A549 (cell line): ENCODE measurements around the gene ARHGEF6. TPM values are rescaled to one million over a fixed set of nuclear protein-coding genes. Genes with fewer than 3 reads are reported as not detected.

Experiments
- ATAC-seq, 2 experiments: fragments of 200-7000 bp in 1 of 2; fragments of >200 bp in 1 of 2; cut with Nextera tagmentation in 1 of 2; cut with Tn5 transposase in 1 of 2; 3 replicates each; pipeline versions ENCODE4 v1.8.0 to v1.9.1; 2018 to 2020; ENCODE audit warnings: mild to moderate bottlenecking in 1 of 2, moderate library complexity in 1 of 2
- CTCF ChIA-PET: fragments of 300-600 bp; sonication (Branson Sonifier 250); formaldehyde crosslinking; extraction: SDS; loops from one replicate; lab custom pipeline; 2021; ENCODE audit warnings: antibody characterized with exemption, inconsistent platforms; lab: Yijun Ruan, JAX
- POLR2A ChIA-PET: fragments of 350-600 bp; formaldehyde crosslinking; extraction: SDS; loops from one replicate; lab custom pipeline; 2021; ENCODE audit warnings: antibody characterized with exemption, inconsistent platforms; lab: Yijun Ruan, JAX
- DNase-seq, 2 experiments: peaks; one replicate each; pipeline versions ENCODE4 v3.0.0 to v3.0.0-alpha.2; 2011 to 2016; ENCODE audit warnings: low read depth in 1 of 2, low spot score in 1 of 2
- FAIRE-seq: peaks from 2 replicates; lab custom pipeline; 2011; peaks lifted over from hg19 to GRCh38; lab: Jason Lieb, UNC
- H3K27ac ChIP-seq, 2 experiments: fragments of >200 bp; sonication (Bioruptor Twin); formaldehyde crosslinking; 3 replicates each; pipeline ENCODE4 v1.5.1; 2016 to 2017
- H3K4me1 ChIP-seq: fragments of >200 bp; sonication (Bioruptor Twin); formaldehyde crosslinking; 3 replicates; pipeline ENCODE4 v1.6.1; 2016
- H3K4me2 ChIP-seq: fragments of >200 bp; sonication (Bioruptor Twin); formaldehyde crosslinking; 3 replicates; pipeline ENCODE4 v1.6.1; 2016
- H3K4me3 ChIP-seq: fragments of >200 bp; sonication (Bioruptor Twin); formaldehyde crosslinking; 3 replicates; pipeline ENCODE4 v1.5.1; 2016
- H3K9me3 ChIP-seq: fragments of >200 bp; sonication (Bioruptor Twin); formaldehyde crosslinking; 3 replicates; pipeline ENCODE4 v1.6.1; 2016
- CBX8 ChIP-seq: fragments of 200-600 bp; sonication (generic); IDR thresholded peaks from 2 replicates; pipeline ENCODE4 v1.6.1; 2016
- CHD4 ChIP-seq: fragments of 200-600 bp; sonication (generic); IDR thresholded peaks from 2 replicates; pipeline ENCODE4 v1.6.1; 2016; ENCODE audit warnings: antibody characterized with exemption, mild to moderate bottlenecking, borderline replicate concordance
- CTCF ChIP-seq: fragments of >200 bp; sonication (Bioruptor Twin); formaldehyde crosslinking; IDR thresholded peaks from 3 replicates; pipeline ENCODE4 v1.5.1; 2016
- EHMT2 ChIP-seq: fragments of 200-600 bp; sonication (generic); IDR thresholded peaks from 2 replicates; pipeline ENCODE4 v1.6.1; 2016; ENCODE audit warnings: antibody characterized with exemption, low read depth, mild to moderate bottlenecking, moderate library complexity
- EP300 ChIP-seq, 2 experiments: fragments of >200 bp; sonication (Bioruptor Twin); formaldehyde crosslinking; IDR thresholded peaks; 2 replicates in 1 of 2; 3 replicates in 1 of 2; pipeline ENCODE4 v1.6.1; 2016 to 2017
- FOSB ChIP-seq: fragments of 250-450 bp; sonication (Bioruptor Pico); IDR thresholded peaks from 2 replicates; pipeline ENCODE4 v1.5.0; 2020; ENCODE audit warnings: mild to moderate bottlenecking, moderate library complexity
- FOSL2 ChIP-seq, 2 experiments: fragments of 450-650 bp in 1 of 2; fragments of >200 bp in 1 of 2; sonication (Bioruptor Twin) in 1 of 2; formaldehyde crosslinking; IDR thresholded peaks; 2 replicates each; pipeline versions ENCODE4 v1.5.0 to v1.6.1; 2016 to 2020; ENCODE audit warnings: mild to moderate bottlenecking in 1 of 2, moderate library complexity in 1 of 2
- HDAC2 ChIP-seq: fragments of 200-600 bp; sonication (generic); IDR thresholded peaks from 2 replicates; pipeline ENCODE4 v1.6.1; 2016
- HES2 ChIP-seq: fragments of >200 bp; sonication (Bioruptor Twin); formaldehyde crosslinking; IDR thresholded peaks from 2 replicates; pipeline ENCODE4 v1.6.1; 2016
- HOXA7 ChIP-seq: fragments of 250-450 bp; sonication (Bioruptor Pico); IDR thresholded peaks from 2 replicates; pipeline ENCODE4 v1.5.0; 2020; ENCODE audit warnings: mild to moderate bottlenecking, moderate library complexity
- JUNB ChIP-seq: fragments of >200 bp; sonication (Bioruptor Twin); formaldehyde crosslinking; IDR thresholded peaks from 2 replicates; pipeline ENCODE4 v1.6.1; 2016
- KDM1A ChIP-seq: fragments of 200-600 bp; sonication (generic); IDR thresholded peaks from 2 replicates; pipeline ENCODE4 v1.6.1; 2016; ENCODE audit warnings: low read depth, mild to moderate bottlenecking
- MAZ ChIP-seq: fragments of 150-350 bp; IDR thresholded peaks from 2 replicates; pipeline ENCODE4 v1.6.1; 2014; ENCODE audit warnings: antibody characterized with exemption, low read depth, low read length, borderline replicate concordance
- NR3C1 ChIP-seq: fragments of >200 bp; sonication (Bioruptor Twin); formaldehyde crosslinking; IDR thresholded peaks from 3 replicates; pipeline ENCODE4 v1.6.1; 2017
- PHF8 ChIP-seq: fragments of 200-600 bp; sonication (generic); IDR thresholded peaks from 2 replicates; pipeline ENCODE4 v1.6.1; 2016; ENCODE audit warnings: low read depth, mild to moderate bottlenecking, antibody characterized with exemption, moderate library complexity, borderline replicate concordance
- POLR2A ChIP-seq: IDR thresholded peaks from 2 replicates; pipeline ENCODE4 v1.6.1; 2012; ENCODE audit warnings: mild to moderate bottlenecking, low read length
- RAD21 ChIP-seq, 2 experiments: fragments of >200 bp in 1 of 2; sonication (Bioruptor Twin) in 1 of 2; formaldehyde crosslinking in 1 of 2; IDR thresholded peaks in 1 of 2; conservative IDR thresholded peaks in 1 of 2; 2 replicates in 1 of 2; 3 replicates in 1 of 2; pipeline ENCODE4 v1.6.1; 2012 to 2018; ENCODE audit warnings: inconsistent platforms in 1 of 2
- RNF2 ChIP-seq: fragments of 200-600 bp; sonication (generic); IDR thresholded peaks from 2 replicates; pipeline ENCODE4 v1.6.1; 2016; ENCODE audit warnings: low read depth, mild to moderate bottlenecking, antibody characterized with exemption, moderate library complexity, borderline replicate concordance
- SMC3 ChIP-seq: fragments of >200 bp; sonication (Bioruptor Twin); formaldehyde crosslinking; IDR thresholded peaks from 3 replicates; pipeline ENCODE4 v1.6.1; 2018; ENCODE audit warnings: inconsistent platforms
- TFCP2L1 ChIP-seq: fragments of 250-450 bp; sonication (Bioruptor Pico); IDR thresholded peaks from 2 replicates; pipeline ENCODE4 v1.5.0; 2021; ENCODE audit warnings: mild to moderate bottlenecking
- ZC3H11A ChIP-seq: fragments of 450-650 bp; IDR thresholded peaks from 2 replicates; pipeline ENCODE4 v1.6.1; 2014; ENCODE audit warnings: antibody characterized with exemption, mild to moderate bottlenecking
- ZFP36 ChIP-seq: fragments of 450-650 bp; IDR thresholded peaks from 2 replicates; pipeline ENCODE4 v1.6.1; 2014; ENCODE audit warnings: borderline replicate concordance; ENCODE audit not compliant: partially characterized antibody
- ZNF302 ChIP-seq: fragments of 250-450 bp; sonication (Bioruptor Pico); IDR thresholded peaks from 2 replicates; pipeline ENCODE4 v1.9.0; 2021; ENCODE audit warnings: inconsistent platforms, mild to moderate bottlenecking, moderate library complexity
- ZSCAN20 ChIP-seq: fragments of 250-450 bp; sonication (Bioruptor Pico); IDR thresholded peaks from 2 replicates; pipeline ENCODE4 v1.8.0; 2022; ENCODE audit warnings: mild to moderate bottlenecking, moderate library complexity
- WGBS: methylation state at CpG from one replicate; pipeline ENCODE4 v1.1.6; 2017; ENCODE audit errors: missing lambda C conversion rate; 5-methylcytosine and 5-hydroxymethylcytosine counted together
- polyA plus RNA-seq, 4 experiments: library from polyadenylated mRNA; depleted of rRNA in 3 of 4; stranded (reverse); fragments of >200 nt; fragmentation: RNase III in 1 of 4; extraction: RNeasy Plus Mini Kit Qiagen cat#74134 plus additional on column Dnase treatment in 1 of 4; gene quantifications; 2 replicates in 3 of 4; 3 replicates in 1 of 4; pipeline ENCODE4 v1.2.3, GENCODE V29; 2011 to 2017
- TF ChIP-seq, protein P1 (sequence below): IDR thresholded peaks from 2 replicates; pipeline ENCODE4 v1.6.1; 2012

The ARHGEF6 gene
- polyA plus RNA-seq, 2 of the 4 experiments (the other 2 are of a cell fraction), result 0.10 to 0.30 TPM

DNA sequence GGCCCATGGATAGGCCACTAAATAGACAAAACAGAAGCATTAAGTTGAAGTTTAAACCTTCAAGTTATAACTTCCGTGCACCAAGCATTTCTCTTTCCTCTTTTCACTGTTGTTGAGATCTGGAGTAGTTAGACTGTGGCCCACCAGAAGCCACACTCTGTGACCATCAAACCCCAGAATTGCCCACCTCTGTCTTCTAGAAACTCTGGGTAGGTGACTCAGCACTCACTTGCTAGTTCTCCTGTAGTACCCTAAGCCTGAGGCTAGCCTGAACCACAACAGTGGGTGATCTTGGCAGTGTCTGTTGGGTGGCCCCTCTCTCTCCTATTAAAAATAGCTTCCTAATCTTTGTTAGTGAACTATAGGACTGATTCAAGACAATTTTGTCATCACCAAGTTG is 157.3 kb downstream of the ARHGEF6 start:
- 0% methylated on average over 1 of the region's 1 CpG for WGBS
- Histone ChIP-seq H3K4me2 (no peak overlapping the region), H3K9me3 (no peaks in the 10 kb centered on the region), H3K4me3 (no peak overlapping the region), H3K27ac (no peak overlapping the region), H3K4me1 (no peaks in the 10 kb centered on the region)
- FAIRE-seq, result no peak
- no peak for ATAC-seq
- POLR2A ChIA-PET, result no interaction called here
- CTCF ChIA-PET, result no interaction called here
- TF ChIP-seq FOSL2 (IDR thresholded peaks at IDR 0.05), result no peak
- no peak for TF ChIP-seq FOSL2 (CRISPR knock-in tag; IDR thresholded peaks at IDR 0.05)
- DNase-seq, result no peak

DNA sequence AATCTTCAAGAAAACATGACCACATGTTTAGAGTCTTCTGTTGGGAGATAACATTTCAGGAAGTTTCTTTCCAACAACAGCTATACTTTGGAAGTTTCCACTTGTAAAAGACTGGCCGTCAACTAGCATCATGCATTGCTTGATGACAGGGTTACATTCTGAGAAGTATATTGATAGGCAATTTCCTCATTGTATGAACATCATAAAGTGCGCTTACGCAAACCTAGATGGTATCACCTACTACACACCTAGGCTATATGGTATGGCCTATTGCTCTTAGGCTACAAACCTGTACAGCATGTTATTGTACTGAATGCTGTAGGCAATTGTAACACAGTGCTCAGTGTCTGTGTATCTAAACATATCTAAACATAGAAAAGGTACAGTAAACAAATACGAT is 158.2 kb downstream of the ARHGEF6 start:
- no peak overlapping the region for H3K27ac ChIP-seq
- DNase-seq (no peak), FAIRE-seq (peak; percentile 63), ATAC-seq (no peak)
- H3K4me2 ChIP-seq, result no peak overlapping the region
- no peak for TF ChIP-seq ZSCAN20 (CRISPR knock-in tag)
- no peak for TF ChIP-seq FOSB (CRISPR knock-in tag)
- TF ChIP-seq PHF8, result no peak
- no peak for TF ChIP-seq HES2
- no peak for TF ChIP-seq EHMT2
- no peak for TF ChIP-seq ZC3H11A
- H3K4me3 ChIP-seq, result no peak overlapping the region
- ChIA-PET POLR2A (no interaction called here), CTCF (no interaction called here)
- WGBS, result 72% methylated on average over 4 of the region's 4 CpGs
- no peaks in the 10 kb centered on the region for H3K9me3 ChIP-seq
- no peaks in the 10 kb centered on the region for H3K4me1 ChIP-seq

DNA sequence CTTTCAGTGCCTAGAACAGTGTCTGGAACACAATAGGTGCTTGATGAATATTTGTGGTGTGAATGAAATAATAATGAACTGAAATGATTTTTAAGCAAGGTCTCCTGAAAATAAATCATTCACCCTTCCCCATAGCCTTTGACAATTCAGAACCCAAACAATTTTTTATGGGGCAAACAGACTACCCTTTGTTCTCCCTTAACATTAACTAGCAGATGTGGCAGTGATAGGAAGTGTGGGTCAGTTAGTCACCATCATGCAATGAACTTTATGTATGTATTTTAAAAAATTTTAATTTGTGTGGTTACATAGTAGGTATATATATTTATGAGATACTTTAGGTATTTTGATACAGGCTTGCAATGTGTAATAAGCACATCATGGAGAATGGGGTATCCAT is 160.0 kb downstream of the ARHGEF6 start:
- DNase-seq (no peak), ATAC-seq (no peak), FAIRE-seq (no peak)
- Histone ChIP-seq H3K4me2 (no peak overlapping the region), H3K27ac (no peak overlapping the region), H3K9me3 (no peaks in the 10 kb centered on the region), H3K4me1 (no peaks in the 10 kb centered on the region), H3K4me3 (no peak overlapping the region)
- ChIA-PET POLR2A (no interaction called here), CTCF (no interaction called here)
- TF ChIP-seq POLR2A, result no peak

GRCh38 chrX:136619899-136620505 is 160.7 kb downstream of the ARHGEF6 start:
- 38% methylated on average over 14 of the region's 14 CpGs for WGBS
- Histone ChIP-seq H3K9me3 (no peaks in the 10 kb centered on the region), H3K27ac (no peak overlapping the region), H3K4me1 (no peaks in the 10 kb centered on the region), H3K4me2 (no peak overlapping the region), H3K4me3 (no peak overlapping the region)
- peak; percentile 73 for FAIRE-seq
- no peak for ATAC-seq
- ChIA-PET POLR2A (no interaction called here), CTCF (no interaction called here)
- no peak for DNase-seq
- no peak for TF ChIP-seq HOXA7 (CRISPR knock-in tag)
- TF ChIP-seq FOSB (CRISPR knock-in tag), result no peak
- TF ChIP-seq CBX8, result no peak
- no peak for TF ChIP-seq ZSCAN20 (CRISPR knock-in tag)
- no peak for TF ChIP-seq EP300 (IDR thresholded peaks at IDR 0.05)
- TF ChIP-seq NR3C1, result no peak
- no peak for TF ChIP-seq HES2
- no peak for TF ChIP-seq JUNB
- no peak for TF ChIP-seq MAZ

GRCh38 chrX:136616987-136617685 is 163.6 kb downstream of the ARHGEF6 start:
- FAIRE-seq (no peak), ATAC-seq (no peak), DNase-seq (no peak)
- ChIA-PET POLR2A (no interaction called here), CTCF (interaction anchor here (1.0 to 1.7 kb wide), 2 partner anchors 8 to 78 kb away, joined by 5 to 6 read pairs; no protein-coding TSS in a partner anchor)
- H3K4me1 ChIP-seq, result no peaks in the 10 kb centered on the region
- H3K9me3 ChIP-seq, result no peaks in the 10 kb centered on the region
- no peak overlapping the region for H3K4me2 ChIP-seq
- H3K27ac ChIP-seq, result no peak overlapping the region
- WGBS, result 54% methylated on average over 6 of the region's 6 CpGs
- no peak overlapping the region for H3K4me3 ChIP-seq
- TF ChIP-seq CTCF (no peak), HDAC2 (no peak), JUNB (no peak), KDM1A (no peak), ZNF302 (CRISPR knock-in tag) (no peak), SMC3 (no peak), CHD4 (no peak), FOSL2 (IDR thresholded peaks at IDR 0.05) (no peak), FOSL2 (CRISPR knock-in tag; IDR thresholded peaks at IDR 0.05) (no peak), PHF8 (no peak), TFCP2L1 (CRISPR knock-in tag) (no peak), RAD21 (conservative IDR thresholded peaks at IDR 0.05 in 1 of 2, IDR thresholded peaks at IDR 0.05 in 1 of 2) (no peak), RNF2 (no peak), ZFP36 (no peak)
- TF ChIP-seq, protein P1, sequence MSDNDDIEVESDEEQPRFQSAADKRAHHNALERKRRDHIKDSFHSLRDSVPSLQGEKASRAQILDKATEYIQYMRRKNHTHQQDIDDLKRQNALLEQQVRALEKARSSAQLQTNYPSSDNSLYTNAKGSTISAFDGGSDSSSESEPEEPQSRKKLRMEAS, result no peak
